GM18519 (cell line): ENCODE results near the gene SLAMF9.

ENCODE experiments used
- ATAC-seq: cut with Tn5 transposase; IDR thresholded peaks from one replicate; pipeline ENCODE4 v1.9.1; 2021; ENCODE audit warnings: mild to moderate bottlenecking, moderate library complexity; ENCODE audit not compliant: unreplicated experiment, low FRiP score

SLAMF9 gene

DNA sequence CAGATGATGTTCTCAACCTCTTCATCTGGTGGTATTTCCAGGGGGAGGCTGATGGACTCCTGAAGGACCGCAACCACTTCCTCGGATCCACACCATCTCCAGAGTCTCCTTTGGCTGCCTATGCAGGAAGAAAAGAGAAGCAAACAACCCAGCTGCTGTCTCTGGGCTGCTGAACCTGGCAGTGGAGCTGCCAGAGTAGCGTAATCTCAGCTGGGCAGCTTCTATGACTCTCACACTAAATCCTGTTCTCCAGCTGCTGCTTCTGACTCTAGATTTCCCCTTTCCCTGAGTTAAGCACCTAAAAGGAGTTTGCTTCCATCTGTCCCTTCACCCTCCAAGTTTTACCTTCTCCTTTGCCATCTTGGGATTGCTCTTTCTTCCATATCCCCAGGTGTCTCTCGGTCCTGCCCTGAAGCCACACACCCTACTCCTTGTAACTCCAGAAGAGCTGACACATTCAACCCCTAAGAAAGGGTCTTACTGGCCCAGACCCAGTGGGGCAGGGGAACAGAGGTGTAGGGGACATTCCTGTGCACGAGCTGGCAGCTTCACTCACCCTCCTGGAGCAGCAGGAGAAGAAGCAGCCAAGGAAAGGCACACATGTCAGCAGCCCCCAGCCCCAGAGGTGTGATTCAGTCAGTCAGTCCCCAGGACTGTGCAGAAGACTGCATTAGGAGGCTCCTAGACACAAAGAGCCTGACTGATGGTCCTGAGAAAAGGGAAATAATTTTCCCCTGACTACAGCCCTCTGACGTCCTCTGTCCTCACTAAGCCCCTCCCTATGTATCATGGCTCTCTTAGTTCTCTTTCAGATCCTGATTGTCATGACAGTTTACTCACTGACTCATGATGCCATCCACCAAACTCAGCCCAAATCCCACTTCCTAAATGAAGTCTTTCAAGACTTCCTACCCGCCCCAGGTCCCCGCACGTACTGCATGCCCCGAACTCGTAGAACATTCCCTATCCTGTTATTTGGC, at the start of gene SLAMF9:
Gene SLAMF9 (minus strand): TSS at position 702 of the 980 bp plus-strand sequence. CDS start 100 bp downstream, at position 602.
- no peak for ATAC-seq

DNA sequence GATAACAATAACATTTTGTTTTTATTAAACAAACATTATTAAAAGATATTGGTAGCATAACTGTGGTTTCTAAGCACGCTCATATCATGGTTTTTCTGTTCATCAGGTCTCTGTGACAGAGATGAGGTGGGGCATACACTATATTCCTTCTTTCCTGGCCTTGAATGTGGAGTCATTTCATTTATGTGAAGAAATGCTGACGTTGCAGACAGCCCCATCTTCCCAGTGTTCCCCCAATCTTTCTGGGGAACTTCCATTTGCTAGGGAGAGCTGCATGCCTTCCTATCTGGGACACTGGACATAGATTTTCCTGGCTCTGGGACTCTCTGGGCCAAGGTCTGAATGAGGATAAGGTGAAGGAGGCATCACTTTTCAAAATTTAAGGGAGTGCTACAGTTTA, 47.4 kb upstream of the SLAMF9 start:
- ATAC-seq: no peak

DNA sequence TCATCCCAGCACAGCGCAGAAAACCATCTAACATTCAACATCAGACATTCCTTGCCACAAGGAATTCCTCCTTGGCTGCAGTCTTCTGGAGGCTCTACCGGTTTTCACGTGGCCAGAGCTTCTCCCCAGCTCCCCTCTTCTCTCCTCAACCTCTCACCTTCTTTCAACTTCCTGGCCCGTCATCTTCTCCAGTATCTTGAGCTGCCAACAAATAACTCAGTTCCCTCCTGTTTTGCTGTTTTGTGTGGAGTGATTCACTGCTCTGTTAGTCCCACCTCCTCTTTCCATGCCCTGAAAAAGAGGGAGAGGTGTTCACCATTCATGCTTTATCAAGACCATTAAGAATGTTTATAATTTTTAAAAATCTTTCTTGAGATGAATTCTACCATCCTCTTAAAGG, 45.2 kb upstream of the SLAMF9 start:
- ATAC-seq: no peak

DNA sequence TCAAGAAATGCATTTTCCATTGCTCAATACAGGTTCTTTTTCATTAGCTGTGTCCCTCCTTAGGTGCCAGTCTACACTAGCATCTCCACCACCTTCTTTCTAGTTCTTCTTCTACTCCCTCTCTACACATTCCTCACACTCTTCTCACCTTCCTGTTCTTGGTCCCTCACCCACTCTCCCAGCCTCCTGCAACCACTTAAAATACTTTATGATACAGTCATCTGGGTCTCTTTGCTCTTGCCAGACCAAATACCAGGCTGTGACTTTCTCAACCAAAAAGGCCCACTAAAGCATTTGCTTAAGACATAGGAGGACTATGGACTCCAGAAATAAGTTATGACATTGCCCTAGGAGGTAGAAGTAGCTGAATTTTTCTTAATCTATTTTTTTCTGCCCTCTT, 42.6 kb upstream of the SLAMF9 start:
- ATAC-seq: no peak

DNA sequence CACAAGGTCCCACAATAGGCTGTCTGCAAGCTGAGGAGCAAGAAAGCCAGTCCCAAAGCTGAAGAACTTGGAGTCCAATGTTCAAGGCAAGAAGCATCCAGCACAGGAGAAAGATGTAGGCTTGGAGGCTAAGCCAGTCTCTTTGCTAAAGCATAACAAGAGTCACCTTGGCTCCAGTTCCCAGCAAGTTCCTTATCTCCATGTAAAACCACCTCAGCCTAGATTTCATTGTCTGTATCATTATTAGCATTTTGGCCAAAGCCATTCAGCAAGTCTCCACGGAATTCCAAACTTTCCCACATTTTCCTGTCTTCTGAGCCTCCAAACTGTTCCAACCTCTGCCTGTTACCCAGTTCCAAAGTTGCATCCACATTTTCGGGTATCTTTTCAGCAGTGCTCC, 40.9 kb upstream of the SLAMF9 start:
- no peak for ATAC-seq

DNA sequence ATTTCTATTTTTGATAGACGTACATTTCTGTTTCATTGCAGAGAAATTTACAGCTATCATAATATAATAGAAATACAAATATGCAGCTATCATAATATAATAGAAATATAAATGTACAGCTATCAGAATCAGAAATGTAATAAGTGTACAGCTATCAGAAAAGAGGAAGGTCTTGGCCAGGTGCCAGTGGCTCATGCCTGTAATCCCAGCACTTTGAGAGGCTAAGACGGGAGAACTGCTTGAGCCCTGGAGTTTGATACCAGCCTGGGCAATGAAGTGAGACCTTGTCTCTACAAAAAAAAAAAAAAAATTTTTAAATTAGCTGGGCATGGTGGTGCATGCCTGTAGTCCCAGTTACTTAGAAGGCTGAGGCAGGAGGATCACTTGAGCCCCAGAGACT, 39.9 kb upstream of the SLAMF9 start:
- ATAC-seq: no peak

DNA sequence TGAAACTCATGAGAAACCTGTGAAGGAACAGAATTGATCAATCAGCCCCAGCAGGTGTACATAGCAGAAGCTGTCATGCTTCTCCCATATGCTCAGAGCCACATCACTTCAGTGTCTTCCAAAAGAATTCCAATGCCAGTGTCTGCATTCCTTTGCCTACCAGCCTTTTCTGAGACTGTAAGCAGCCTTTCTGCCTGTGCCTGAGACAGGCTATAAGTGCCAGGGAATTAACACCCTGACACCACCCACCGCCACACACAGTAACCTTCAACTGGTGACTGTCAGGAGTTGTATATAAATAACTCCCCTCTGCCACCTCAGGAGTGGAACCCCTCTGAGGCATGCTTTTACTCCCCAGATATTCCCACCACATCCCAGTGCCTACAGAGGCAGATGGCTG, 38.1 kb upstream of the SLAMF9 start:
- ATAC-seq: no peak

DNA sequence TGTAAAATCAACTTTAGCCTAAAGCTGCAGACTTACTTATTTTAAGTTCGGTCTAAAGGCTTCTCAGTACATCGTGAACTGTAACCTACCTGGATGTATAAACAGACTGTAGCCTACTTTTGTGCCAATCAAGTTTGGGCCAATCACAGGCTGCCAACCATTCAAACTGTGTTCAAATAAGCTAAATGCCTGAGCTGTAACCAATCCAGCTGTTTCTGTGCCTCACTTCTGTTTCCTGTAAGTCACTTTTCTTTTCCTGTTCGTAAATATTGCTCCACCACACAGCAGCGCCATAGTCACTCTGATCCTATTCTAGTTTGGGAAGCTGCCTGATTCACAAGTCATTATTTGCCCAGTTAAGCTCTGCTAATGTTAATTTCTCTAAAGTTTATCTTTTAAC, 37.5 kb upstream of the SLAMF9 start:
- no peak for ATAC-seq

DNA sequence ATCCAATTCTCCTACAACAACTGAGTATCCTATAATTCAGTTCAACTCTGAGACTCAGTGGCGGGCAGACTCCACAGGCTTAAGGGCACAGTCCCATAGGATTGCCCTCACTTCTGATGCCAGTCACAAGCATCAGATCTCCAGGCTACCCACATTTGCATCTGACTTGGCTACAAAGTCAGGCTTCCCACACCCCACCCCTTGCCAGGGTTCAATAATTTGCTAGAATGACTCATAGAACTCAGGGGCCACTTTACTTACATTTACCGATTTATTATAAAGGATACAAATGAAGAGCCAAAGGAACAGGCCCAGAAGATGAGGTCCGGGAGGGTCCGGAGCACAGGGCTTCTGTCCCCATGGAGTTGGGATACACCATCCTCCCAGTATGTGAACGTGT, 36.0 kb upstream of the SLAMF9 start:
- no peak for ATAC-seq

DNA sequence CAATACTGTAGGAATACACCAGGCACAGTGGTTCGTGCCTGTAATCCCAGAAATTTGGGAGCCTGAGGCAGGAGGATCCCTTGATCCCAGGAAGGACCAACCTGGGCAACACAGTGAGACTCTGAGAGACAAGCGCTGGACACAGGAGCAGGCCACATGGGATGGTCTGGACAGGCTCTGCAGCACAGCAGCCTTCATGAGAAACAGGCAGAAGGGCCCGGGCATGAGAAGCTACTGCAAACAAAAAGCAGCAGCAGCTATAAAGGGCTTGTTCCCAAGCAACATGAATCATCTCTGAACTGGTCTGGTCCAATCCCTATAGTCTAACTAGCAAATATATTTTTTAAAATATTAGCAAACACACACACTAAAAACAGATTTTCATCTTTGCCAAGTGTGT, 35.5 kb upstream of the SLAMF9 start:
- no peak for ATAC-seq

DNA sequence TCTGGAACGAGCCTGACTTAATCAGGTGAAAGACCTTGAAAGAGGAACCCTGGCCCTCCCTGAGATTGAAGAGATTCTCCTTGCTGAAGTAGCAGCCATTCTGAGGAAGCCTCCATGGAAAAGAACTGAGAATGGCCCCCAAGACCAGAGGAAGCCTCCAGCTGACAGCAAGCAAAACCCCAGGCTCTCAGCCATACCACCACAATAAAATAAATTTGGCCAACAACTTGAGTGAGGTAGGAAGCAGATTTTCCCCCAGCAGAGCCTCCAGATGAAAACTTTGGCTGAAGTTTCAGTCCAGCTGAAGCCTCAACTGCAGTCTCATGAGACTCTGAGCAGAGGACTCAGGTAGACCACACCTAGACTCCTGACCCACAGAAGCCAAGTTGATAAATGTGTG, 34.0 kb upstream of the SLAMF9 start:
- ATAC-seq: no peak

DNA sequence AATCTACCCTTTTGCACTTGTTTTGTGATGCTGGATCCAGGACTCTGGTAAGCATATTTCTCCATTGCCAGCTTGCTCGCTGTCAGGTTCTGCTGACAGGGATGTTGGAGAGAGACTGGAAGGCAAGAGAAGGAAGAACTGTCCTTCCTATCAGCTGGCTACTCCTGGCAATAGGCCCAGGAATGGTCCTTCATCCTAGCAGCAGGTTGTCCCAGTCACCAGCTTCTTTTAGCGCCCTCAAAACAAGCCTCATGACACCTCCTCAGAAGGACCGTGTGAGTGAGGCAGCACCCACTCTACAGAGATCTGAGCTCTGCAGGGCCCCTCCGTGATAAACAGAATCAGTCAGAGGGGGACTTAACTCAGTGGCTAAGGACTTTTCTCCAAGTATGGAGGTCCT, 33.1 kb upstream of the SLAMF9 start:
- ATAC-seq: no peak

DNA sequence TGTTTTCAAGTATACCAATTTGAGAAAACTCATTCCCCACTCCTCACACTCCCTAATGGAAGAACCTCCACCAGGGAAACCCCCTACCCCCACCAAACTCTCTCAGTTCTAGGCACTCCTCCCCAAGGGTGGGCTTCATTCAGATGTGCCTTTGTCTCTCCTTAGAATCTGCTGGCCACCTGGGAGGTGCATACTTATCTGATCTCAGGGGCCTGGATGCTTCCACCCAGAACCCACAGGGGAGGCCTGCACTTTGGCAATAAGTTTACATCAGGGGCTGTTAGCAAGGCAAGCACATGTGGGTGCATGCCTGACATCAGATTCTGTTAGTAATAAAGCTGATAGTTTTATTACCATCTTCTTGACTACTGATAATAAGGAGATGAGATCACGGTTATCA, 32.5 kb upstream of the SLAMF9 start:
- no peak for ATAC-seq

DNA sequence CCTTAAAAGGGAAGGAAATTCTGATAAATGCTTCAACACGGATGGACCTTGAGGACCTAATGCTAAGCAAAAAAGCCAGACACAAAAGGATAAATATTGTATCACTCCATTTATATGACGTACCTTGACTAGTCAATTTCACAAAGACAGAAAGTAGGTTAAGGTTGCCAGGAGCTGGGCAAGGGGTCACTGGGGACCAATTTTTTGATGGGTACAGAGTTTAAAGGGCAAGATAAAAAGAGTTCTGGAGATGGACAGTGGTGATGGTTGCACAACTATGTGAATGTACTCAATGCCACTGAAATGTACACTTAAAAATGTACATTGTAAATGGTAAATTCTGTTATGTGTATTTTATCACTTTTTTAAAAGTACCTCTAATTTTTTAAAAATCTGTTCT, 32.1 kb upstream of the SLAMF9 start:
- no peak for ATAC-seq

DNA sequence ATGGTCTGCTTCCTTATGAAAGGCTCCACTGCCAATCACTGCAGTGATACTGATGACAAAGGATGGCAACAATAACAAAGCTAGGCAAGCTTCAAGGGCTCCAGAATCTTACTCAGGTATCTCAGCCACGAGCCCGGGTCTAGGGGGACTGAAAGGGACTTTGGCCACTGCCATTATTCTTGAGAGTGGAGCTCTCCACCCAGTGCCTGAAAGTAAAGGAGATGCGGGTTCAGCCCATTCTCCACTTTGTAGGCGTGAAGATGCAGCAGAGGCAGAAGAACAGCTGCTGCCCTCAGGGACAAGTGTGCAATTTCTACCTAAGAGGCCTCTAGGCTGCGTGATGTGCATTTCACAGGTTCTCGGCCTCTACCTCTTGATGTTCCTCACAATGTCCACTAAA, 31.4 kb upstream of the SLAMF9 start:
- ATAC-seq: no peak

DNA sequence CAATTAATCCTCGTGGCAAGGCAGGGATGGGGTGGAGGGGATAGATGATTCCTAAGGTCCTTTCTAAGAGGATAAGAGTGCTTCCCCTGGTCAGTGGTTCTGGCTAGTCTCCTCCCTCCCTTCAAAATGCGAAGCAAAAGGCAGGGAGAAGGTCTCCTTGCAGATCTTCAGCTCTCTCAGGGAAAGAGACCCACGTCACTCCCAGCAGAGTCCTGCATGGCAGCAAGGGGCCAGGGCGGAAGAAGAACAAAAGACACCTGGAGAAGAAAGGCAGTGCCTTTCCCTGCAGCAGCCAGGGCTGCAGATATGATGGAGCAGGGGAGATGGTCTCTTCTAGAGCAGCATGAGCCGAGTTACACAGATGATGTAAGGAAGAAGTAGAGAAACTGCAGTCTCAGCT, 29.6 kb upstream of the SLAMF9 start:
- no peak for ATAC-seq

DNA sequence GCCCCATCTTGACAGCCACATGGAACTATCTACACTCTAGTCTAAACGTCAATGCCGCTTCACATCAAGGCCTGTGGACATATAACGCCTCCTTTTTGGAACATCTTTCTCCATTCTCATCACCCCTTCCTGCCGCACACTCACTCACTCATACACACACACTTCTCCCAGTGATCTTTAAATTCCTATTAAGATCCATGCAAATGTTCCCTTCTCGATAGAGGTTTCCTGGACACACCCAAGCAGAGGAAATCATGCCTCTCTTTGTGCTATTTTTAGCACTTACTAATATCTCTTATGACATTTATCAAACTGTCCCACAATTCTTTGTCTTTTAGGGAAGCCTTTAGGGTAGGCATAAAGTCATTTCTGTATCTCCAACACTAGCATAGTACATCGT, 28.2 kb upstream of the SLAMF9 start:
- ATAC-seq: no peak

DNA sequence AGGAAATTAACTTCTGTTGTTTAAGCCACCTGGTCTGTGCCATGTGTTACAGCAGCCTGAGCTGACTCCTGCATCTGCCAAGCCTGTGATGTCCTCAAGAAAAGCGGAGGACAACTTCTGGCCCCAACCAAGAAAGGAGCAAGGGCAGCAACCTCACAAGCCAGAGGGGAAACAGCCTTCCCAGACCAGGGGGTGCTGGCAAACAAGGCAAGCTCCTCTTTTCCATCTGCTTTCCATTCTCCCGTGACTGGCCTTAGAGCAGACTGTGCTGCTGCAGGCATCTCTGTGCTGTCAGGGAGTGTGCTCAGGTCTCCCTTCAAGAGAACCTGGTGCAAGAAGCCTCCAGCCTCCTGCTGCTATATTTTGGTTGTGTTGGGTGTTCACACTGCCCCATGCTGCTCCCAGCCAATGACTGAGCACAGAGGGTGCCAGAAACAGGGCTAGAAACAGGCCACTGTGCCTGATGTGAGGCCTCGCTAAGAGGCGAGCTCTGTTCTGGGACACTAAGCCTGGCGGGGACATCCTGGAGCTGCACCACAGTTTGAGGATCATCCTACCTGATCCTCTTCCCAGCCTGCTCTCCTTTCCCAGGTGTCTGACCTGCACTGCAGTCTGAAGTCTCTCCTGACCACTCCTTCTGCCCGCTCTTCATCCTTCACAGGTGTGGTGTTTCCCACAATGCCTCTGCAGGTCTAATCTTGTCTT, 27.5 kb upstream of the SLAMF9 start:
- ATAC-seq: no peak

DNA sequence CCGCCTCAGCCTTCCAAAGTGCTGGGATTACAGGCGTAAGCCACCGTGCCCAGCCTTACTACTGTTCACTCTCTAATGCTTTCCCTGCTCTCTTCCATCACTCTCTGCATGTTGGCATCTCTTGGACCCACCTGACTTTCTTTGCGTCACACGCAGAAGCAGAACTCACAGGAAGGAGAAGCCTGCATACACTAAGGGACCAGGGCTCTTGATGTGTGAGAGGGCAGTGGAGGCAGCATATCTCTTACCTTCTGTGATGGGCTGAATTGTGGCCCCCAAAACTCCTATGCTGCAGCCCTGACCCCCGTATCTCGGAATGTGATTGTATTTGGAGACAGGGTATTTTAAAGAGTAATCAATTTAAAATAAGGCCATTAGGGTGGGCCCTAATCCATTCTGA, 26.7 kb upstream of the SLAMF9 start:
- no peak for ATAC-seq

DNA sequence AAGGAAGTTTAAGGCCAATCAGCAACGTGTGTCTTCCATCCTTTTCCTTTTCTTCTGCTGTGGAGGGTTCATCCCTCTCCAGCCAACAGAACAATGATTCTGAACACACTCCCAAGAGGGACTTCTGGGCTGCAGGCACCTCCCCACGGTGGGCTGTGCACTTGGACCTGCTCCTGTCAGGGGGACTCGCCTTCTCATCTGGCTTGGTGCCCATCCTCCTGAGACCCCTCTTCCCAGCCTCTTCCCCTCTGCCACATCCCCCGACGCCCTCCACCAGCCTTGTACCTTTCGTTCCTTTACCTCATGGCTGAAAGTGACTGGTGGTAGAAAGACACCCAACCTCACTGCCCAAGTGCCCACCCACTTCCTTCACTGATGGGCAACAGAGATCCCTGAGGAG, 26.0 kb upstream of the SLAMF9 start:
- no peak for ATAC-seq

DNA sequence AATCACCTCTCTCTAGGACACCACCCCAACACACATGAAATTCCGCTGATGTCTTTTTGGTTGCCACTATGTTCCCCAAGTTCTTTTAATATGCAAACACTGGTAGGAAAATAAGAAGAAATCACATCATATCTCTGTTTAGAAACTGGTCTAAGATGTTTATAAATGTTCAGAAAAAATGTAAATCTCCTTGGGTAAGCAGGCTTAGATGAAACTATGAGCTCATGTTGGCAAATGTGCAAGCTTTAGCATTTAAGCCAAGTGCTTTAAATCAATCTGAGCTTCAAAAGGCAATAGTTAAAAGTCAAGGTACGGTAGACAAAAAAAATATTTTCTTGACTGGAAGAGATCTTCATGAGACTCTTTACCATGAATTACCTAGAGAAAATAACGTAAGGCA, 25.2 kb upstream of the SLAMF9 start:
- ATAC-seq: no peak

DNA sequence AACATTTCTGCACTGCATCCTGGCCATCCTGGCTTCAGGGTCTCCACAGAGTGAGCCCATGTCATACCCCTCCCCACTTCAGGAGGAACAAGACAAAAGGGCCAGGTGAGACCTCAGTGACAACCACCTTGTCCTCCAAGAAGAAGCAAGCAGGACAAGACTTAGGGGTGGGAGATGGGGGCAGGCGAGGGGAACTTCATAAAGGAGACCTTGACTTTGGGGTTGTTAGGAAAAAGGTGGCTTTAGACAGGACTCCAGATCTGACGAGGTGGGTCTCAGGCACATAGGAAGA, 24.0 kb upstream of the SLAMF9 start:
- no peak for ATAC-seq
